Measurements from ENCODE around the gene CCDC148.
"Not testable (repeated sequence)": the region's sequence is repeated elsewhere in the genome, so short reads cannot be mapped to it uniquely, and the experiment has no call there.

Gene CCDC148

GRCh38 chr2:158481116-158481515 is 24.6 kb upstream of the CCDC148 start:
- DNase-seq = no peak

DNA sequence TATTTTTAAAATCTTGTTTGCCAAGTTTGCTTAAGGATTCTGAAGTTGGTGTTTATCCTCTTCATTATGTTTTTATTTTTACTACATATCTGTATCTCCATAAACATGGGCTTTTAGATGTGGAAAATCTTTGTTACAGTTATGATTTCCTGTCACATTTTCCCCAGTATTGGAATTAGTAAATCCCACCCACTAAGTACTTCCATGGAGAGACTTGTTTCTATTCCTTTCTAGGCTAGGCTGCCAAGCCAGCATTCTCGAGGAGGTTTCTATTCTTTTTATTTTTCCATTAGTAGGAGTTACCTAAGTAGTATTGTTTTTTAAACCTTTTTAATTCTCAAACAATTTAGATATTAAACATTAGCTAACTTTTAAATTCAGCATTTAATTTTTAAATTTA is 22.3 kb upstream of the CCDC148 start:
- no peak for DNase-seq

DNA sequence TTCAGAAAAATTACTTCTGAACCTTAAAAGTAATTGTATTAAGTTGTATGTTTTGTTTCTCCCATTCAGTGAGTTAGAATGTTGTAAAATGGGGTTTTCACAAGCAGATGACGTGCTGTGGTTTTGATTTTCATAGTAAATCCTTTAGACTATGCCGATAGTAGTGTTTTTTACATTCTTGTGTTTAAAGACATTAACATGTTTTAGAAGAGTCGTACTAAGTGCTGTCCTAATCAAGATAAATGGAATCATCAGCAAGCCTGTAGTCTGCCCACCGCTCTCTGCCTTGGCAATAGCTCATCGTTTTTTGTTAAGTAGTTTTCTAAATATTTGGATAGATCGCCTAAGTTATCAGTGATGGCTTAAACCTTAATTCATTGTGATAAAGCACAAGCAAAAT is 21.7 kb upstream of the CCDC148 start:
- DNase-seq = no peak

- DNase-seq = no peak
Observed at GRCh38 chr2:158477202-158477601, 20.6 kb upstream of the CCDC148 start.

GRCh38 chr2:158474526-158475011 is 18.0 kb upstream of the CCDC148 start:
- not testable (repeated sequence) for DNase-seq

- DNase-seq = no peak
Observed at GRCh38 chr2:158473719-158474392, 17.3 kb upstream of the CCDC148 start.

DNA sequence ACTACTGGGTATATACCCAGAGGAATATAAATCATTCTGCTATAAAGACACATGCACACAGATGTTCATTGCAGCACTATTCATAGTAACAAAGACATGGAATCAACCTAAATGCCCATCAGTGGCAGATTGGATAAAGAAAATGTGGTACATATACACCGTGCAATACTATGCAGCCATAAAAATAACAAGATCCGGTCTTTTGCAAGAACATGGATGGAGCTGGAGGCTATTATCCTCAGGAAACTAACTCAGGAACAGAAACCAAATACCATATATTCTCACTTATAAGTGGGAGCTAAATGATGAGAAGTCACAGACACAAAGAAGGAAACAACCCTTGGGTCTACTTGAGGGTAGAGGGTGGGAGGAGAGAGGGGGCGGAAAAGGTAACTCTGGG is 16.7 kb upstream of the CCDC148 start:
- not testable (repeated sequence) for DNase-seq

GRCh38 chr2:158472829-158473228 is 16.3 kb upstream of the CCDC148 start:
- DNase-seq = not testable (repeated sequence)

DNA sequence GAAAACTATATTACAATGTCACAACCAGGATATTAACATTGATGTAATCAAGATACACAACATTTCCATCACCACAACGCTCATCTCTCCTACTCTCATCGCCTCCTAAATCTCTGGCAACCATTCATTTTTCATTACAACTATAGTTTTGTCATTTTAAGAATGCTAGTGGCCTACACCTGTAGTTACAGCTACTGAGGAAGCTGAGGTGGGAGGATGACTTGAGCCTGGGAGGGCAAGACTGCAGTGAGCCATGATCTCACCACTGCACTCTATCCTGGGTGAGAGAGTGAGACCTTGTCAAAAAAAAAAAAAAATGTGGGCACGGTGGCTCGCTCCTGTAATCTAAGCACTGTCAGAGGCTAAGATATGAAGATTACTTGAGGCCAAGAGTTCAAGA is 10.7 kb upstream of the CCDC148 start:
- DNase-seq = no peak

- no peak for DNase-seq
Observed at GRCh38 chr2:158464426-158465281, 8.1 kb upstream of the CCDC148 start.

DNA sequence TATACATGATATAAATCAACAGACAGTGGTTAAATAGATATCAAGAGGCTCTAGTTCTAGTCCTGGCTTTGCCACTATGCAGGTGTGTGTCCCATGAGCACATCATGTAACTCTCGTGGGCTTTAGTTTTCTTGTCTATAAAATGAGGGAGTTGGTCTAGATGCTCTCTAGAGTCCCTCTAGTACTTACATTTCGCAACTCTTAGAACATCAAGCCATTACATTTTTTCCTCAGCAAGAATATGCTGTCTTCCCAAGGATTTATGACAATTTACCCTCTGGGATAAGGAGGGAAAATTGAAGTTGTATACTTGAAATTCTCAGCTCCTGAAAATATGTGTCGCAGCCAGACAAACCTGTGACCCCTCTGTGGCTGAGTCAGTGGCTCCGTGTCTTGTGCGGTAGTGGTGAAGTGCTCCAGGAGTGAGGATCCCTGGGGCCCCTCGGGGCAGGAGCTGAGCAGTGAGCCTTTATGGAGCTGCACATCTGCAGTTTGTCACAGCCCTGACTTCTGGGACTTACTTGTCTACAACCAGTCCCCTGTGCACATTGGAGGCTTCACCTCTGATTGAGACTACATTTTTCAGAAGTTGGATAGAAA is 7.0 kb upstream of the CCDC148 start:
- no peak for DNase-seq

DNA sequence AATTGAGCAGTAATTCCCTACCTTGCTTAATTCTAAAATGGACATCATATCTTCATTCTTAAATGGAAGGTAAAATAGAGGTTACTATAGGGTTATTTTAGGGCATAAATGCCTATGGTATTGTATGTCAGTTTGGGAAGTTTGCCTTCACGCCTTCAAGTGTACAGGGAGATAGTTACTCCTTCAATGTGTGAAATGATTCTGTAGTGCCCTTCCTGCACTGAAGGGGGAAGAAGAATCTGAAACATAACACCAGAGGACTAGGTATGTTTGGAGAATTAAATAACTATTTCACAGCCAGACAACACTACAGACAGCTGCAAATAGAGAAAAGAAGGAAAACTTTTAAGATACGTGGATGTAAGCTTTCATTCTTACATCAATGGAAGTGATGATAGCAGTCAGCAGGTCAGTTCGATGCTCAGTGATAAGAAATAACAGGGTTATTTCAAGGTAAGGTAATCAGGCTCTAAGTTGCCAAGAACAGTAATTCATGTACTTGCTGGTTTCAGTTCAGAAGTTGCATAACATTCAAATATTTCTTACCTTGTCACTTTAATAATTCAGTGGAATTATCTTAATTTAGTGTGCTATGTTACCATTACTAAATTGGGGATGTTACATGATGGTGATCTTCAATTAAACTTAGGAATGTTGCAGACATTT is 4.2 kb upstream of the CCDC148 start:
- DNase-seq = no peak

DNA sequence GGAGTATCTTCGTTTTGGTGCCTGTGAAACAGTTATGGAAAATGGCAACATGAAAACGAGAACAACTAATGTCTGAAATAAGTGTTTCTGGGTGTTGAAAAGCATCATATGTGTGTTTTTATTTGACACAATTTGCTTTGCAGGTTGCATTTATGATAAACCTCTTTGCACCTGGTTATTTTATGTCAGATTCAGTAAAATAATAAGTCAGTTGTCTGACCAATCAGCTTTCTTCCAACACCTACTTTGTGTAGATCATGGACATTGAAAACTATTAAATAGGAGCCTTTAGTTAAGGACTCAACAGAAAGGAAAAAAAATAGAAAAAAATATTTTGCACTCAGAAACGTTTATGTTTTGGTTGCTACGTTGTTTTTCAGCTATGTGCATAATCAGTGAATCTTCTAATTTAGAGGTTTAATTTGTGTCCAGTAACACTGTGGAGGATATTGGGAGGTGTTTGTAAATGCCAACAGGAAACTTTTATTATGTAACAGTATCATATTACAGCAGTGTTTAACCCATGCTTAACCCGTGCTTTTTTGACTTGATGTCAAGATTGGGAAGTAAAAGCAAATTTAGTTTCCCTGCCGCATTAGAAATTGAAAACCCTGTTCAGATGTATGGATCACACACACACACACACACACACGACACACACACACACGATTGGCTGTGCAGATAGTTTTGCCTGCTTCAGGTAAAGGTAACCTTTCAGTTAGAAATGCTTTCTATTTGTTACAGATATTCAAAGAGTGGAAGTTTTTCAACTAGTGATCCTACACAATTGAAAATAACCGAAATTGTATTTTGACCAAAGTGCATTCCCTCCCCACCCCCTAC is 2.8 kb upstream of the CCDC148 start:
- peak in 1 of 14 donors; percentile 37 for DNase-seq

DNA sequence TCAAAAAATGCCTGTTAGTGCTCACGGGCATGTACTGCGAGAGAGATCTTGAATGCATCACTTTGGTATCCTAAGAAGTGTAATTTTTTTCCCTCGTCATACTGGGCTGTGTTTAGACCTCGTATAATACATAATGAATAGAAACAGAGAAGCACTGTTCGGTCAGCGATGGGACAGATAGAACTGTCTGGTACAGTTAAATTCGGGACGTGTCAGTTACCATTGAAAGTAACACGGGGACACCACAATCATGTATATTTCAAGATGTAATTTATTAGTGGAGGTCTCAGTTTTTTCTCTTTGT is 2.0 kb upstream of the CCDC148 start:
- DNase-seq = peak in 1 of 14 donors; percentile 7

DNA sequence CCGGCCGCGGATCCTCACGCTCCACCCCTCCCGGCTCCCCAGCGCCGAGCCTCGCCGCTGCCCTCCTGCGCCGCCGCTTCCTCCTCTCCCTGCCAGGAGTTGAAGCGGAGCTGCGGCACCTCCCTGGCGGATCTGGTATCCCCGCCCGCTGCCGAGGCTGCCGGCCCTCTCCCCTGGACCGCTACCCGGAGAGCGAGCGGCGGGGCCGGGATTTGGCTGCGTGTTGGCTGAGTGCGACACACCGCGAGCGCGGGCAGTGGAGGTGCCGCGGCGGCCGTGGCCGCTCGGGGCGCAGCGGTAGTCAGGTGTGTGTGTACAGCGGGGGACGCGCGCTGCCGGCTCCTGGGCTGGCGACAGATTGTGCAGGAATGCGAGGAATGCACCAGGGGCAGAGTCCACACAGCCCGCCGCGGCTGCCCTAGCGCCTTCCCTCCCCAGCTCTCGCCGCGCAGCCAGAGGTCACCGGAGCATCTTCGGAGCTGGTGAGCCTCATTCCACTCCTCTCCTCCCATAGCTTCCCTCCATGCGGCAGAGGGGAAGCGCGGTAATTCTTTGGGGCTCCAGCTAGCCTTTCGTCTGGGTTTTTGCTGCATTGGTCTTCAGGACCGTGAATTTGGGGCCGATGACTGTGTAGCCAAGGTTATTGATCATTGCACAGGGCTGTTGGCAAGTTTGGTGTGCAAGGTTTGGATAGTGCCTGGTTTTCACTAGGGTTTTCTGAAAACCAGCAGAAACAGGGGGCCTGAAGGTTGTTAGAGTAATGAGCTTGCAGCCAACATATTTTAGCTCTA is 1.5 kb upstream of the CCDC148 start:
- peak in 12 of 14 donors; percentile 18 to 85 (median 70) for DNase-seq

DNA sequence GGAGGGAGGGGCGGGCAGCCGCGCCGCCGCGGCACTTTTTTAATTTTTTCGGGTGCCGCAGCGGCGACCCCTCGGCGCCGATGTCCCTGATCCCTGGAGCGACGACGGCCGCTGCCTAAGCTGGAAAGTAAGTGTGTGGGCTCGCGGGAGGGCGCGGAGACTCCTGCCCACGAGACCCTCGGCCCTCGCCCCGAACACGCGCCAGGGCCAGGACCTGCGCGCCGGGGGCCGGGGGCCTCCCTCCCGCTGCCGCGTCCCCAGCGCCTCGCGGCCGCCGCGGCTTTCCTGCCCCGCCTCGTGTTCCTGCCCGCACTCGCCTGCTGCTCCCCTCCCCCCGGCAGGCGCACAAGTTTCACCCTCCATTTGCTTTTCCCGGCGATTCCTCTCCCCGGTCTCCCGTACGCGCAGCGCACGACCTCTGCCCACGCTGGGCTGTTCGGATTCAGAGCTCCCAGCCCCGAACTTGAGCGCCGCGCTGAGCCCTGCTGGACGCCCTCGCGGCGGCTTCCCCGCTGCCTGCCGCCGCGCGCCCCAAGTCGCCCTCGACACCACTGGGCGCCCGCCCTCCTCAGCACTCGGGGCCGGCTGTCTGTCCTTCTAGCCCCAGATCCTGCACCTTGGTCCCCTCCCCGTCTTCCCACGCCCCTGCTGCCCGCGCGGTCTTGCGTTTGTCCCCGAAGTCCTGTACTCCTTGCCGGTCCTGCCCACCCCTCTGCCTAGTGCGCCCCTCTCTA is 706 bp upstream of the CCDC148 start:
- peak in 12 of 14 donors; percentile 22 to 83 (median 67) for DNase-seq

- no peak for DNase-seq
Observed at GRCh38 chr2:158443606-158444005, 12.9 kb downstream of the CCDC148 start.

- DNase-seq = not testable (repeated sequence)
Observed at GRCh38 chr2:158439062-158439461, 17.5 kb downstream of the CCDC148 start.

- DNase-seq = not testable (repeated sequence)
Observed at GRCh38 chr2:158433716-158434115, 22.8 kb downstream of the CCDC148 start.

GRCh38 chr2:158432117-158432516 is 24.4 kb downstream of the CCDC148 start:
- DNase-seq = no peak

All from C1 segment of cervical spinal cord (tissue), 14 donors.